Ammon's horn (tissue), 1 donor: ENCODE measurements around the gene IGFLR1.
"Not testable (repeated sequence)": the region's sequence is repeated elsewhere in the genome, so short reads cannot be mapped to it uniquely, and the experiment has no call there.

Source experiments
- DNase-seq: peaks from one replicate; pipeline ENCODE4 v3.0.0-alpha.2; 2016; ENCODE audit warnings: low spot score

The IGFLR1 gene

DNA sequence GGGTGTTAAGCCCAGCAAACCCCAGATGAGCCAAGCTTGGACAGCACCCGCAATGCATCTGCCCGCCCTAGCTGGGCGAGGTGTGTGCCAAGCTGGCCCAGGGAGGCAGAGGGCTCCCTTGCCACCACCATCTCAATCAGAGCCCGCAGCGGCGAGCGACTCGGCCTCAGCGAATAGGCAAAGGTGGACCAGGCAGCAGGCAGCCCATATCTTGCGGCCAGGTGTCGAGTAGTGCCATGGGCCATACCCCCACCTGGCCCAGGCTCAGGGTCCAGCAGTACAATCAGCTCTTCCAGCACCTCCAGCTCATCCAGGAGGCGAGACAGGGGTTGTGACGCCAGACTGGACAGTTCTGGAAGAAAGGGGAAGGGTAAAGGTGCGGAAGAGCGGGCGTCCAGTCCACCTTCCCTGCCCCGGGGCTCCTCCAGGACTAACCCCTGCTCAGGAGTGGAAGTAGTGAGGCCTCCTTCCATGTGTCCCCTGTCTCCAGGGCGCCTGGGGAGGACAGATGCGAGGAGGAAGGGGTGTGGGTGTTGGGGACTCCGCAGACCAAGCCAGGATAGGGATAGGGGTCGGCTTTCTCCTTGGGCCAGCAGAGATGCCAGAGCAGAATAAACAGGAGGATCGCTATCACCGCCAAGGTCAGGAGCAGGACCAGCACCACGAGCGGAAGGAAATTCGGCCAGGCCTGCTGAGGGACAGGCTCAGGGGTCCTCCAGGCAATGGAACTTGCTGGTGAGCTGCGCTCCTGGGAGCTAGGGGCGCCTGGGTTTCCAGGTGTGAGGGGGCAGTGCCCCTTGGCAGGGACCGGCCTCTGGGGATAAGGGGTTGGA lies 2.8 kb downstream of the IGFLR1 start:
- DNase-seq = no peak

DNA sequence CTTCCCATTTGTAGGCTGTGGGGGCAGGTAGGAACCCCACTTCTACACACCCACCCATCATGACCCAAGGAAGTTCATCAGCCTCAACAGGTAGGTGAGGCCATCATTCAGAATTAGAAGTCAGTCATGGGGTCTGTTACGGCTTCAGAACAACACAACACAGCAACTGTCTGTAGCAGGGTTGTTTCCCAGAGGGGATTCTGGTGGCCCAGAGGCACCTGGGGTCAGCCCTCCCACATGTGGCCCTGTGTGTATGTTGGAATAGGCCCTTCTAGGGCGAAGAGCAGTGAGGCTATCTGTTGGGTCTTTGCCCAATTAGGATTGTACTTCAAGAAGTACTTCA lies 3.4 kb downstream of the IGFLR1 start:
- no peak for DNase-seq

- no peak for DNase-seq
Observed at GRCh38 chr19:35738021-35738886, 4.0 kb downstream of the IGFLR1 start.

DNA sequence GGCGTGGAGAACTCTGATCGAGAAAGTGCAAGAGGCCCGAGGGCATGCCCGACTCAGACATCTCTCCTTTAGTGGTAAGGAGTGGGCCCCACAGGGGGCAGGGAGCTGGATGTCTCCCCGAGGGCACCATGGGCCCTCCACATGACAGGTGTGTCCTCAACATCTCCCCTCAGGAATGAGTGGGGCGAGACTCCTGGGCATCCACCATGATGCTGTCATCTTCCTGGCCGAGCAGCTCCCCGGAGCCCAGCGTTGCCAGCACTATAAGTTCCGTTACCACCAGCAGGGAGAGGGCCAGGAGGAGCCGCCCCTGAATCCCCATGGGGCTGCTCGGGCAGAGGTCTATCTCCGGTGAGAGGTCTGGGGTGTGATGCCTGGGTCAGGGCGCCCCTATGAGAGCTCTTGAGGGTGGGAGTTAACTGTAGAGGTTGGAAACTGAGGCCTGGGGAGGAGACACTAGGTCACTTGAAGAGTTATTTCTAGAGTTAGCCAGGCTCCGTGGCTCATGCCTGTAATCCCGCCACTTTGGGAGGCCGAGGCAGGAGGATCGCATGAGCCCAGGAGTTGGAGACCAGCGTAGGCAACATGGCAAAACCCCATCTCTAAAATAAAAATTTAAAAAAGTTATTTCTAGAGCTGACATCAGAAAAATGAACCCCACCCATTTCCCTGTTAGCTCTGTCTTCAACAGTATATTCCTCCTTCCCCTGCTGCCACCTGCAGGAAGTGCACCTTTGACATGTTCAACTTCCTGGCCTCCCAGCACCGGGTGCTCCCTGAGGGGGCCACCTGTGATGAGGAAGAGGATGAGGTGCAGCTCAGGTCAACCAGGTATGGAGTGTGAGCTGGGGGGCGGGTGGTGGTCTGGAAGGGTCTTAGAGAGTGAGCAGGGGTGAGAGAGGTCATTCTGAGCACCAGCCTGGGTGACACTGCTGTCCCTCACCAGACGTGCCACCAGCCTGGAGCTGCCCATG lies 5.1 kb downstream of the IGFLR1 start:
- DNase-seq = no peak

- no peak for DNase-seq
Observed at GRCh38 chr19:35734889-35735288, 7.4 kb downstream of the IGFLR1 start.

DNA sequence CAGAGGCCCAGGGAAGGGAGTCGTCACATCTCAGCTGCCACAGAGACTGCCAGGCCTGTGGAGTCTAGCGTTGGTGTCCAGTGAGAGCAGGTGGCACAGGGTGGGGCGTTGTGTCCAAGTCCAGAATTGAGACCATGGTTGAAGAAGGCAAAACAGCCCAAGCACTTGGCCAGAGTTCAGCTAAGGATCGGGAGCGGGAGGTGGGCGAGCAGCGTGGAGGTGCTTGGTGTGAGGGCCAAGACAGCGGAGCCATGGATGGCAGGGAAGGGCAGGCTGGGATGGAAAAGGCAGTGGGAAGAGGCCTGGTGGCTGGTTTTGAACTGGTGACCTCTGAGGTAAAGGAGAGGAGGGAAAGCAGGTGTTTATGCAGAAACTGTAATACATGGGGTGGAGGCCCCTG lies 8.0 kb downstream of the IGFLR1 start:
- no peak for DNase-seq

DNA sequence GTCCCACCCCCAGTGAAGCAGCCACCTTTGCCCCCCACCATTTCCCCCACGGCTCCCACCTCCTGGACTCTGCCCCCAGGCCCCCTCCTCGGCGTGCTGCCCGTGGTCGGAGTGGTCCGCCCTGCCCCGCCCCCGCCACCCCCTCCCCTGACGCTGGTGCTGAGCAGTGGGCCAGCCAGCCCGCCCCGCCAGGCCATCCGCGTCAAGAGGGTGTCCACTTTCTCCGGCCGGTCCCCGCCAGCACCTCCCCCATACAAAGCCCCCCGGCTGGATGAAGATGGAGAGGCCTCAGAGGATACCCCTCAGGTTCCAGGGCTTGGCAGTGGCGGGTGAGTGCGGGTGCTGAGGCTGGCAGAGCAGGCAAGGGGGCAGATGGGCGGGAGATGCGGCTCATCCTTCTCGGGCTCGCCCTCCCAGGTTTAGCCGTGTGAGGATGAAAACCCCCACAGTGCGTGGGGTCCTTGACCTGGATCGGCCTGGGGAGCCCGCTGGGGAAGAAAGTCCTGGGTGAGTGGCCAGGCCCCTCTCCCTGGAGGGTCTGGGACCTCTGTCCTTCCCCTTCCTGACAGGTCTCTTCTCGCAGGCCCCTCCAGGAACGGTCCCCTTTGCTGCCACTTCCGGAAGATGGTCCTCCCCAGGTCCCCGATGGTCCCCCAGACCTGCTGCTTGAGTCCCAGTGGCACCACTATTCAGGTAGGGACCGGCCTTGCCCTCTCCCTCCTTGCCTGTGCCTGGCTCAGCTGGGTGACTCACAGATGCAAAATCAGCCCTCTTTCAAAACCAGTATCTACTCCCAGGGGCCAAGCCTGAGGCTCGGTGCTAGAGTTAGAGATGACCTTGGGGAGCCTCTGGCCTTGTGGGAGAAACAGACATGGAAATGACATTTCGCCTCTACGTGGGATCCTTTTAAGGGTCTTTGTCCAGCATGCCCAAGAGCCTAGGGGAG lies 8.8 kb downstream of the IGFLR1 start:
- no peak for DNase-seq

- DNase-seq = no peak
Observed at GRCh38 chr19:35732540-35733179, 9.6 kb downstream of the IGFLR1 start.

GRCh38 chr19:35731779-35732405 lies 10.4 kb downstream of the IGFLR1 start:
- no peak for DNase-seq

GRCh38 chr19:35731353-35731752 lies 10.9 kb downstream of the IGFLR1 start:
- no peak for DNase-seq

GRCh38 chr19:35730326-35730725 lies 11.9 kb downstream of the IGFLR1 start:
- DNase-seq = no peak

GRCh38 chr19:35729763-35730162 lies 12.5 kb downstream of the IGFLR1 start:
- no peak for DNase-seq

- no peak for DNase-seq
Observed at GRCh38 chr19:35729021-35729420, 13.2 kb downstream of the IGFLR1 start.

DNA sequence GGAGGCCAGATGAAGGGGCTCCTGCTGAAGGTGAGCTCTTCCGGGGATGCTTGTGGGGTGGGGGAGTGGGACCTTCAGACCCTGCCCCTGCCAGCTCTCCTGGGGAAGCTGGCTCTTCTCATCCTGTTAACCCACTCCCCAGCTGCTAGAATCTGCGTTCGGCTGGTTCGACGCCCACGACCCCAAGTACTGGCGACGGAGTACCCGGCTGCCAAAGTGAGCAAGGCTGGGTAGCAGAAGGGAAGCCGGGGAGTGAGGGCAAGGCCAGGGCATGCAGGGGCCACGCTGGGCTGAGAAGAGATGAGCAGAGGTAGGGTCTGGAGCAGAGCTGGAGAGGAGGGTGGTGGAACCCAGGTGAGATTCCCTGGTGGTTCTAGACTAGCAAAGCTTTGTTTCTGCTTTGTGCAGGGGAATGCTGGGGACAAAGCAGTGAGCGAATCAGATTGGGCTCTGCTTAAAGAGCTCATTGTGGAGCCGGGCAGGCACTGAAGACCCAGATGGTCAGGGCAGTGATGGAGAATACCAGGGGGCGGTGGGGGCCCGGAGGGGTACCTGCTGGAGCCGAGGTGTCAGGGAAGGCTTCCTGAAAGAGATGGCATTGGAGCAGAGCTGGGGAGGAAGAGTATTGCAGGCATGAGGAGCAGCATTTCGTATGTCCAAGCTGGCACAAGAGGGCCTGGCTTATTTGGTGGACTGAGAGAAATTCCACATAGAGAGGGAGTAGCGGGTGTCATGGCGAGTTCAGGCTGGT lies 14.1 kb downstream of the IGFLR1 start:
- DNase-seq = no peak

DNA sequence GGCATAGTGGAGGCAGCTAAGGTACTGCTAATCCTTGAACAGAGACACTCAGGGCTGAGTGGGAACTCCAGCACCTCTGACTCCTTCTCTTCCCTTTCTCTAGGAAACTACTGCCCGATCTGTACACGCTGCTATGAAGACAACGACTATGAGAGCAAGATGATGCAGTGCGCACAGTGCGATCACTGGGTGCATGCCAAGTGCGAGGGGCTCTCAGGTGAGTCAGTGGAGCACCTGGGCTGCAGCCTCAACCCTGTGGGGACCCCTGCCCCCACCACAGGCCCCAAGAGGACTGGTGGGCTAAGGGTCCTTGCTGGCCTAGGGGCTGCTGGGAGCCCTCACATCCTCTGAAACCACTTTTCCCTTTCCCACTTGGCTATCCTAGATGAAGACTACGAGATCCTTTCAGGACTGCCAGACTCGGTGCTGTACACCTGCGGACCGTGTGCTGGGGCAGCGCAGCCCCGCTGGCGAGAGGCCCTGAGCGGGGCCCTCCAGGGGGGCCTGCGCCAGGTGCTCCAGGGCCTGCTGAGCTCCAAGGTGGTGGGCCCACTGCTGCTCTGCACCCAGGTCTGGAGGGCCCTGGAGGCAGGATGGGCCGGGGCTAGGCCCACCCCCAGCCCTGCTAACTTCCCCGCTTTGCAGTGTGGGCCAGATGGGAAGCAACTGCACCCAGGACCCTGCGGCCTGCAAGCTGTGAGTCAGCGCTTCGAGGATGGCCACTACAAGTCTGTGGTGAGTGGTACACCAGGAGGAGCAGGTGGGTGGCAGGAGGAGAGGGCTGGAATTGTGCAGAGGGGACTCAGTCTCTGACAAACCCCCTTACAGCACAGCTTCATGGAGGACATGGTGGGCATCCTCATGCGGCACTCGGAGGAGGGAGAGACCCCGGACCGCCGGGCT lies 14.9 kb downstream of the IGFLR1 start:
- no peak for DNase-seq

GRCh38 chr19:35725216-35725861 lies 16.9 kb downstream of the IGFLR1 start:
- no peak for DNase-seq

GRCh38 chr19:35724560-35724959 lies 17.7 kb downstream of the IGFLR1 start:
- DNase-seq = no peak

DNA sequence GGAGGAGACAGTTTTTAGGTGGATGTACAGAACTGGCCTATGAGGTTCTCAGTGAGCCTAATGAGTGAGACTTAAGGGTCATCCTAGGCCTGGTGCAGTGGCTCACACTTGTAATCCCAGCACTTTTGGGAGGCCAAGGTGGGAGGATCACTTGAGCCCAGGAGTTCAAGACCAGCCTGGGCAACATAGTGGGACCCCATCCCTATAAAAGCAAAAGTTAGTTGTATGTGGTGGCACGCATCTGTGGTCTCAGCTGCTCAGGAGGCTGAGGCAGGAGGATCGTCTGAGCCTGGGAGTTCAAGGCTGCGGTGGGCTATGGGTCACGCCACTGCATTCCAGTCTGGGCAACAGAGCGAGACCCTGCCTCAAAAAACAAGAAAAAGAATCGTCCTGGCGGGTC lies 18.1 kb downstream of the IGFLR1 start:
- DNase-seq = not testable (repeated sequence)
